Ascending aorta (tissue), 2 donors: ENCODE measurements around the gene POLD2. TPM values are rescaled to one million over a fixed set of nuclear protein-coding genes. Genes with fewer than 3 reads are reported as not detected.
A peak's percentile ranks its signal among the peaks of the same experiment; 100 is the strongest.

ENCODE experiments used
- DNase-seq, 2 donors: peaks; one replicate each; pipeline ENCODE4 v3.0.0-alpha.2; 2019; ENCODE audit warnings: low spot score in 2 of 2
- H3K27ac ChIP-seq, 2 donors: fragments of 200-600 bp; sonication (generic); one replicate each; pipeline ENCODE4 v1.5.1; 2016 to 2017; ENCODE audit warnings: mild to moderate bottlenecking in 1 of 2
- H3K27me3 ChIP-seq: fragments of 200-600 bp; sonication (generic); one replicate; pipeline ENCODE4 v1.5.1; 2017
- H3K36me3 ChIP-seq, 2 donors: fragments of 200-600 bp; sonication (generic); one replicate each; pipeline ENCODE4 v1.5.1; 2016
- H3K4me1 ChIP-seq, 2 donors: fragments of 200-600 bp; sonication (generic); one replicate each; pipeline ENCODE4 v1.5.1; 2016 to 2017; ENCODE audit warnings: mild to moderate bottlenecking in 1 of 2
- H3K4me3 ChIP-seq, 2 donors: fragments of 200-600 bp; sonication (generic); one replicate each; pipeline ENCODE4 v1.5.1; 2016 to 2017; ENCODE audit warnings: mild to moderate bottlenecking in 1 of 2
- H3K9me3 ChIP-seq, 2 donors: fragments of 200-600 bp; sonication (generic); one replicate each; pipeline ENCODE4 v1.5.1; 2016
- intact Hi-C: fragments of 100-400 bp; cut with DNase I; formaldehyde crosslinking; loops from one replicate; pipeline ENCODE4 v1.15.1; 2023
- total RNA-seq: library from RNA; depleted of rRNA; stranded (reverse); fragments of >200 nt; gene quantifications from one replicate; pipeline ENCODE4 v1.1.0, GENCODE V29; 2016
- TF ChIP-seq, protein P1 (sequence below), 3 experiments: fragments of 200-600 bp in 2 of 3; fragments of 450-650 bp in 1 of 3; sonication (generic) in 2 of 3; IDR thresholded peaks; one replicate each; pipeline ENCODE4 v1.5.1; 2016 to 2019; ENCODE audit warnings: antibody characterized with exemption in 3 of 3, mild to moderate bottlenecking in 1 of 3, moderate library complexity in 1 of 3

The POLD2 gene
- total RNA-seq, 1 donor from 2014 or later = 97.0 TPM

DNA sequence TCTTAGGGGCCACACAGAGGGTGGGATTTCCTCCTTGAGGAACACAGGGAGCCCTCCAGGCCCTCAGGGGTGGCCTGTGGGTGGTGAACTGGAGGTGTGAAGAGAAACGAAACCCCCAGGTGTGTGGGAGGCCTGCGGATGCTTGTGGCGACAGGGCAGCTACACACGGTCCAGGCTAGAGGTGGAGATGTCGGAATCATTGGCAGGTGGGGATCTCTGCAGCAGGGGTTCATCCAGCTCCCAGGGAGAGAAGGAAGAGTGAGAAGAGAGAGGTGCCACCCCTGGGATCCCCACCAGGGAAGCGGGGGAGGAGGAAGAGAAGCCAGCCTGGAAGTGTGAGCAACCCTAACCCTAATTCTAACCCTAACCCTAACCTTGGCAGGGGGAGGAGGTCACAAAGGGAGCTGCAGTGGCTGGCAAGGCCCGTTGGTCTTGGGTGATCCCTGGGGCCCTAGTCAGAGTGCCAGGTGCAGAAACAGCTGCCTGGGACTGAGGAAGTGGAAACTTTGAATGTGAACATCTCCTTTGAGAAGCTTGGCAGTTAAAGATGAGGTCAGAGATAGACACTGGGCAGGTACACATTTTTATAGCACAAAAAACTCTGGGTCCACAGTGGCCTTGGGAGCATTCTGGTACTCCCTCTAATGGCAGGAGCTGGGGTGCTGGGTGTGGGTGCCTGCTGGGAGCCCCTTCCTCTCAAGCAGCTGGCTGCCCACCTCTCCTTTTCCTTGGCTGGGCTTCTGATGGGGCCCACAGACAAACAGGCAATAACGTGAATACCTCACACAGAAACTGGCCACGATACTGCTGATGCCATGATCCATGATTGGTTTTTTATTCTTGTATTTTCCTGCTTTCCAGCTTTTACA, 26.1 kb downstream of the POLD2 start:
- DNase-seq = no peak
- H3K4me1 ChIP-seq = peaks cover 17 to 41% of the 10 kb centered on the region in 2 donors
- intact Hi-C loops = no loop called here

DNA sequence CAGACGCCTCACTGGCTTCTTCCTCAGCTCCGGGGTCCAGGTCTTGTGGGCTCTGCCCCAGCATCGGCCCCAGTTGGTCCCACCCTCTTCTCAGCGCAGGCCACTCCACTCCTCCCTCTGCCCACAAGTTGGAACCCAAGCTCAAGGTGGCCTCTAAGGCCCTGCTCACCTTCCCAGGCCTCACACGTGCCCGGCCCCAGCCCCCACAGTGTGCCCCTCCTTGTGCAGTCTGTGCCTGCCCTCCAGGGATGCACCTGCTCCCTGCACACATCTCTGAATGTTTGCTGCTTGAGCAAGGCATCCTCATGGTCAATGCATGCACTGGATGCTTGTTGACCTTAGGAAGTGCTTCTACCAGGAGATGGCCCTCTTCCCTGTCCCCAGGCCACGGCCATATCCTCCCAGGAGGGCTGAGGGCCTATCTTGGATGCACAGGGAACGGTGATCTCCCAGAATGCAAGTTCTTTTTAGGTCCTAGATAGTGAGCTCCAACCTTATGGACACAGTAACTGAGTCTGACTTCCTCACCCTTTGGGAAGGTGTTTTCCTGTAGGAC, 26.9 kb downstream of the POLD2 start:
- no peaks in the 10 kb centered on the region for H3K27me3 ChIP-seq
- peak overlapping the region; percentile 62 to 100 for H3K27ac ChIP-seq
- peaks cover 10 to 34% of the 10 kb centered on the region in 2 donors for H3K4me1 ChIP-seq
- no peak overlapping the region for H3K4me3 ChIP-seq
- intact Hi-C loops = no loop called here
- no peaks in the 10 kb centered on the region for H3K36me3 ChIP-seq
- DNase-seq = no peak
- H3K9me3 ChIP-seq = no peaks in the 10 kb centered on the region
- TF ChIP-seq, protein P1, sequence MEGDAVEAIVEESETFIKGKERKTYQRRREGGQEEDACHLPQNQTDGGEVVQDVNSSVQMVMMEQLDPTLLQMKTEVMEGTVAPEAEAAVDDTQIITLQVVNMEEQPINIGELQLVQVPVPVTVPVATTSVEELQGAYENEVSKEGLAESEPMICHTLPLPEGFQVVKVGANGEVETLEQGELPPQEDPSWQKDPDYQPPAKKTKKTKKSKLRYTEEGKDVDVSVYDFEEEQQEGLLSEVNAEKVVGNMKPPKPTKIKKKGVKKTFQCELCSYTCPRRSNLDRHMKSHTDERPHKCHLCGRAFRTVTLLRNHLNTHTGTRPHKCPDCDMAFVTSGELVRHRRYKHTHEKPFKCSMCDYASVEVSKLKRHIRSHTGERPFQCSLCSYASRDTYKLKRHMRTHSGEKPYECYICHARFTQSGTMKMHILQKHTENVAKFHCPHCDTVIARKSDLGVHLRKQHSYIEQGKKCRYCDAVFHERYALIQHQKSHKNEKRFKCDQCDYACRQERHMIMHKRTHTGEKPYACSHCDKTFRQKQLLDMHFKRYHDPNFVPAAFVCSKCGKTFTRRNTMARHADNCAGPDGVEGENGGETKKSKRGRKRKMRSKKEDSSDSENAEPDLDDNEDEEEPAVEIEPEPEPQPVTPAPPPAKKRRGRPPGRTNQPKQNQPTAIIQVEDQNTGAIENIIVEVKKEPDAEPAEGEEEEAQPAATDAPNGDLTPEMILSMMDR (IDR thresholded peaks at IDR 0.05) = no peak

More for the DNA sequence above, 26.1 kb downstream of the POLD2 start:
- Histone ChIP-seq H3K9me3 (no peaks in the 10 kb centered on the region), H3K36me3 (no peaks in the 10 kb centered on the region), H3K27me3 (no peaks in the 10 kb centered on the region), H3K27ac (peak overlapping the region; percentile 62 to 100), H3K4me3 (no peak overlapping the region)
- TF ChIP-seq, protein P1 (IDR thresholded peaks at IDR 0.05) = no peak

DNA sequence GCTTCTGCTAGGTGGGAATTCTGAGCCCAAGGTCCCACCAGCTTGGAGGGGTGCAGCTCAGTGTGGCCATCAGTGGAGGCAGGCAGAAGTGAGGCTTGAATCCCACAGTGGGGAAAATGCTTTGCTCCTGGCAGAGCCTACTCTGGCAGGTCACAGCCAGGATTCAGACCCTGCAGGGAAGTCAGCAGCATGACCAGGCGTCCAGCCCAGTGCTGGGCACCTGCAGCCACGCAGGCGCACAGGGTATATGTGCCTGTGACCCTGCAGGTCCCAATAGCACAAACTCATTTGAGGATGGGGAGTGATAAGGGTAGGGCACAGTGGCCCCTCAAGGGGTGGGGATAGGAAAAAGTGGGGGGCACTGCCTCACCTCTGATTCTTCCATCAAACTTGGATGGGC, 27.6 kb downstream of the POLD2 start:
- peak overlapping the region; percentile 63 to 100 for H3K27ac ChIP-seq
- H3K4me1 ChIP-seq = peaks cover 4 to 31% of the 10 kb centered on the region in 2 donors
- DNase-seq = no peak
- TF ChIP-seq, protein P1 (IDR thresholded peaks at IDR 0.05) = no peak
- no peaks in the 10 kb centered on the region for H3K36me3 ChIP-seq
- H3K4me3 ChIP-seq = no peak overlapping the region
- intact Hi-C loops = no loop called here
- no peaks in the 10 kb centered on the region for H3K27me3 ChIP-seq
- no peaks in the 10 kb centered on the region for H3K9me3 ChIP-seq

DNA sequence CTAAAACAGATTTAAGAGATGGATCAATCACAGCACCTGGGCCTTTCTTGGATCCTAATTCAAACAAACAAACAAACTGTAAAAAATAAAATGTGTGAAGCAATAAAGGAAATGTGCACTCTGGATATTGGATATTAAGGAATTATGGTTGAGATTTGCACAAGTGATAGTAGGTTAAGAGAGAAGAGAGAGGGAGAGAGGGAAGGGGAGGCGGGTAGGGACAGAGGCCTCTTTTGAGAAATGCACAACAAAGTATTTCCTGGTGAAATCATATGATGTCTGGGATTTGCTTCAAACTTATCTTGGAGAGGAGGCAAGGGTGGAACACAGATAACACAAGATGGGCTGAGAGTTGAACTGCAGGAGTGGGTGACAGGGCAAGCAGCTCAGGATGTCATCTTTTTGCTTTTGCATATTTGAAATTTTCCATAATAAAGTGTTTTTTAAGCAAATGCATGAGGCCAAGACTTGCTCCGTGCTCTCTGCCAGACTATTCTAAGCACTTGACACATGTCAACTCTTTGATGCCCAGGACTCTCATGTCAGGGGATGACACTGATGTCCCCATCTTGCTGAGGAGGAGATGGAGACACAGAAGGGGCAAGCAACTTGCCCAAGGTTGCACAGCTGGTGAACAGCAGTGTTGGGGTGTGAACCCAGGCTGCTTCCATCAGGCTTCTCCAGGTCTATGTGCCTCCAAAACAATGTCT, 28.3 kb downstream of the POLD2 start:
- TF ChIP-seq, protein P1 (IDR thresholded peaks at IDR 0.05) = no peak
- no peaks in the 10 kb centered on the region for H3K36me3 ChIP-seq
- H3K4me3 ChIP-seq = no peak overlapping the region
- peaks cover 7 to 31% of the 10 kb centered on the region in 2 donors for H3K4me1 ChIP-seq
- H3K9me3 ChIP-seq = no peaks in the 10 kb centered on the region
- intact Hi-C loops = no loop called here
- H3K27ac ChIP-seq = peak overlapping the region; percentile 63 to 100
- H3K27me3 ChIP-seq = no peaks in the 10 kb centered on the region
- no peak for DNase-seq

DNA sequence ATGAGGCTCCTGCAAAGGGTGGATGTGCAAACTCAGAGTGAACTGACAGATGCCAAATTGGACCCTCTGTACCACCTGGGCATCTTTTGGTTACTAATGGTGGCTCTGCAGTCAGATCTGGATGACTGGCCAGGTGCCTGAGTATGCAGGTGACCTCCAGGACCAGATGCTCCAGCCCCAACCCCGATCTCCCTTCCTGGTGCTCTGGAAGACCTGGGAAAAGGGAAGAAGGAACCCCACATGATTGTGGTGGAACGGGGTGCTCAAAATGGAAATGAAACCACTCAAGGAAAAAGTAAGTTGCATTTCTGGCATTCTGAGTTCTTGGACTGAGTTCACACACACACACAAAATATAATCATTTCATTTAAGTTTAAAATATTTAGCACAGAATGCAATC, 29.0 kb downstream of the POLD2 start:
- no peaks in the 10 kb centered on the region for H3K27me3 ChIP-seq
- H3K4me1 ChIP-seq = peaks cover 9 to 32% of the 10 kb centered on the region in 2 donors
- DNase-seq = no peak
- TF ChIP-seq, protein P1 (IDR thresholded peaks at IDR 0.05) = no peak
- no peaks in the 10 kb centered on the region for H3K9me3 ChIP-seq
- H3K36me3 ChIP-seq = no peaks in the 10 kb centered on the region
- H3K4me3 ChIP-seq = no peak overlapping the region
- H3K27ac ChIP-seq = peak overlapping the region; percentile 63 to 100
- intact Hi-C loops = no loop called here
